ENCODE data around the gene HIVEP3.

GRCh38 chr1:41822866-41823265, 95.9 kb downstream of the HIVEP3 start:
- no peak for TF ChIP-seq POLR2A (IDR thresholded peaks at IDR 0.05; ENCODE audit: low read length)
- no peak for TF ChIP-seq GATA1 (IDR thresholded peaks at IDR 0.05; ENCODE audit: low read depth, low read length)

All from erythroblast (primary cell).